IPS-15b (cell line): ENCODE data around the gene FUT8.

Source experiments
- H3K27me3 ChIP-seq: one replicate; pipeline ENCODE4 v1.6.1; 2013; ENCODE audit warnings: low read length; ENCODE audit not compliant: control insufficient read depth, insufficient read depth
- H3K36me3 ChIP-seq: one replicate; pipeline ENCODE4 v1.6.1; 2013; ENCODE audit warnings: low read length; ENCODE audit not compliant: control insufficient read depth, insufficient read depth
- H3K4me1 ChIP-seq: one replicate; pipeline ENCODE4 v1.6.1; 2013; ENCODE audit warnings: mild to moderate bottlenecking, low read length; ENCODE audit not compliant: control insufficient read depth, insufficient read depth
- H3K4me3 ChIP-seq: one replicate; pipeline ENCODE4 v1.5.1; 2013; ENCODE audit warnings: low read depth, low read length
- H3K9ac ChIP-seq: one replicate; pipeline ENCODE4 v1.6.1; 2013; ENCODE audit warnings: low read depth, mild to moderate bottlenecking, low read length
- H3K9me3 ChIP-seq: one replicate; pipeline ENCODE4 v1.6.1; 2013; ENCODE audit warnings: mild to moderate bottlenecking, low read length; ENCODE audit not compliant: control insufficient read depth, insufficient read depth

FUT8 gene

DNA sequence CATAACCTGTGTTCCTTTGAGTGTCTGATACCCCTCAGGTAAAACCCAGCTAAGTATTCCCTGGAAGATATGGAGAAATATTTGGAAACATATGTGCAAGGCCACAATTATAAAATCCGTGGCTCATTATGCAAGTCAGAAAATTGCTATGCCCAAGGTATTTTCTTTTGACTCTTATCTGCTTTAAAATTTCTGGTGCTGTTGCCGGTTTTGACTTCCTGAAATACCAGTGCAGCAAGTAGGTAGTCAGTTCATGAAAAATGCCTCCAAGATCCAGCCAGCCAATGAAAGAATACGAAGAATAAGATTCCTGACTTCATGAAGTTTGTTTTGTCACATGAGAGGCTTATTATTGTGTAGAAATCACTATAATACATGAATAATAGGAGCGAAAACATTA, 20.2 kb upstream of the FUT8 start:
- Histone ChIP-seq H3K4me1 (no peaks in the 10 kb centered on the region), H3K27me3 (no peaks in the 10 kb centered on the region), H3K4me3 (no peak overlapping the region), H3K36me3 (no peaks in the 10 kb centered on the region), H3K9ac (no peak overlapping the region), H3K9me3 (peaks cover 15% of the 10 kb centered on the region)

DNA sequence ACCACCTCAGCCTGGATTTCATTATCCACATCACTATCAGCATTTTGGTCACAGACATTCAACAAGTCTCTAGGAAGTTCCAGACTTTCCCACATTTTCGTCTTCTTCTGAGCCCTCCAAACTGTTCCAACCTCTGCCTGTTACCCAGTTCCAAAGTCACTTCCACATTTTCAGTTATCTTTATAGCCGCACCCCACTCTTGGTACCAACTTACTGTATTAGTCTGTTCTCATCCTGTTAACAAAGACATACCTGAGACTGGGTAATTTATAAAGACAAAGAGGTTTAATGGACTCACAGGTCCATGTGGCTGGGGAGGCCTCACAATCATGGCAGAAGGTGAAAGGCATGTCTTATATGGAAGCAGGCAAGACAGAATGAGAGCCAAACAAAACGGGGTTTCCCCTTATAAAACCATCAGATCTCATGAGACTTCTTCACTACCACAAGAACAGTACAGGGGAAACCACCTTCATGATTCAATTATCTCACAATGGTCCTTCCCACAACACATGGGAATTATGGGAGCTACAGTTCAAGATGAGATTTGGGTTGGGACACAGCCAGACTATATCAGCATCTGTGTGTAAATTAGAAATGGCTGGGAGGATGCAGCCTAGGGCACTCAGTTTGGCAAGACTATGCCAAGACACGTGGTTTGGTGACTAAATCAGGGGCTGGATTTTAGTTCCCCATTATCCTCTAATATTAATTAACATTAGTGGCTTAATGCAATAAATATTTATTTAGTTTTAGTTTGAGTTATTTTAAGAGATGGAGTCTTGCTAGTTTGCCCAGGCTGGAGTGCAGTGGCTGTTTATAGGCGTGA, 16.2 kb upstream of the FUT8 start:
- Histone ChIP-seq H3K9me3 (peaks cover 15% of the 10 kb centered on the region), H3K4me3 (no peak overlapping the region), H3K4me1 (no peaks in the 10 kb centered on the region), H3K9ac (no peak overlapping the region), H3K27me3 (no peaks in the 10 kb centered on the region), H3K36me3 (no peaks in the 10 kb centered on the region)

DNA sequence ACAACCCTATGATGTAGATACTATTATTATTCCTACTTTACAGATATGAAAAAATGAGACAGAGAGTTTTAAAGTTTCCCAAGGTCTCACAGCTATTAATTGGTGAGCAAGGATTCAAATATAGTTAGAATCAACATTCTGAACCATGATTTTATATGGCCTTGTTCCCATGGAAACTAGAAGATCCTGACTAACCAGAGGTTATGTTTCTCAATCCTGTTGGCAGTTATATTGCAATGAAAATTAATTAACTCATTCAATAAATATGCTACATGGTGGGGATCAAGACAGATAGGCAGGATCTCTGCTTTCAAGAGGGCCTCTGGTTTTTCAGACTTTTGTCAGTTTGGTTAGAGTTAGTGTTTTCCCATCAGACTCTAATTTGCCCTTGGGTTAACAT, 9.3 kb upstream of the FUT8 start:
- Histone ChIP-seq H3K27me3 (no peaks in the 10 kb centered on the region), H3K36me3 (no peaks in the 10 kb centered on the region), H3K9me3 (no peaks in the 10 kb centered on the region), H3K9ac (no peak overlapping the region), H3K4me1 (no peaks in the 10 kb centered on the region), H3K4me3 (no peak overlapping the region)

DNA sequence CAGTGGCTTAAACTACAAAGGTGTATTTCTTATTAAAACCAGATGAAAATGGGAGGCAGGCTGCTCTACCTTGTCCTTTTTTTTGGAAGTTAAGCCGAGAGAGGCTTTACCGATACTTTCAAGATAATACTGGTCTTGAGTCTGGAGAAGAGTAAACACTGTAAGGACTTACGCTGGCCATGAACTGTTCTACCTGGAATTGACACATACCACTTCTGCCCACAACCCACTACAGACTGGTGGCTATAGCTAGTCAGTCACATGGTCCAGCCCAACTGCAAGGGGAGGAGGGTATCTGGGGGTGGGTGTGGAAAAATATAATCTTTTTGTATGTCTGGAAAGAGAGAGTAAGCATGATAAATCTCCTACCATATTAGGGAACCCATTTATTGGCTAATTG, 4.4 kb upstream of the FUT8 start:
- Histone ChIP-seq H3K27me3 (no peaks in the 10 kb centered on the region), H3K9me3 (no peaks in the 10 kb centered on the region), H3K9ac (no peak overlapping the region), H3K4me1 (peaks cover 3% of the 10 kb centered on the region), H3K36me3 (no peaks in the 10 kb centered on the region), H3K4me3 (no peak overlapping the region)

DNA sequence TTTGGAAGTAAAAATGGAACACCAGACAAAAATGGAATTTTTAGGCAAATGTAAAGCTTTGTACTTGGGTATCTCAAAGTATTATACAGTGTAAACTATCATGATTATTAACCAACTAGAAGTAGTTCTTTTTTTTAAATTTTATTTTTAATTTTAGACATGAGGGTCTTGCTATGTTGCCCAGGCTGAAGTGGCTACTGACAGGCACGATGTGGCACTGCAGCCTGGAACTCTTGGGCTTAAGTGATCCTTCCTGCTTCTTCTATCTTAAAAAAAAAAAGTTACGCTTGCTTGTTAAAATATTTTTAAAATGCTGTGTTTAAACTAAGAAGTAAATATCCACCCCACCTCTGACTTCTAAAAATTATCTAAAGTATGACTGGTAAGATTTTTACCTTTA, 1.9 kb upstream of the FUT8 start:
- Histone ChIP-seq H3K4me1 (peaks cover 4% of the 10 kb centered on the region), H3K36me3 (no peaks in the 10 kb centered on the region), H3K27me3 (no peaks in the 10 kb centered on the region), H3K9ac (no peak overlapping the region), H3K4me3 (no peak overlapping the region), H3K9me3 (no peaks in the 10 kb centered on the region)

DNA sequence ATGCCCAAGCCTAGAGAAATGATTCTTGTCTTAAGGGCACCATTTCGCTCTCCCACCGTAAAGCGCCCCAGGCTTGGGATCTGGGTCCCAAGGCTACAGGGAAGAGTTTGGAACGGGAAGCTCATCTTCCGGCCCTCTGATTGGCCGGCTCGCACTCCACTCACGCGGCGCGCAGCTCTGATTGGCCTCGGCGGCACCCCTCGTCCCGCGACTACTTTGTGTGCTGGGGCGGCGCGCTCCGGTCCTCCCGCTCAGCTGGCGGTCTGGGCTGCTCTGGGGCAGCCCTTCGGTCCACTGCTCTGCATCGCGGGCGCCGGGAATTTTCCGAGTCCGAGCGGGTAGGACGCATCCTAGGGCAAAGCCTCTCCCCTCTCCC, 886 bp upstream of the FUT8 start:
- H3K36me3 ChIP-seq = no peaks in the 10 kb centered on the region
- peaks cover 6% of the 10 kb centered on the region for H3K4me1 ChIP-seq
- peak overlapping the region; percentile 91 for H3K4me3 ChIP-seq
- H3K9me3 ChIP-seq = no peaks in the 10 kb centered on the region
- H3K27me3 ChIP-seq = no peaks in the 10 kb centered on the region
- H3K9ac ChIP-seq = peak overlapping the region; percentile 79

DNA sequence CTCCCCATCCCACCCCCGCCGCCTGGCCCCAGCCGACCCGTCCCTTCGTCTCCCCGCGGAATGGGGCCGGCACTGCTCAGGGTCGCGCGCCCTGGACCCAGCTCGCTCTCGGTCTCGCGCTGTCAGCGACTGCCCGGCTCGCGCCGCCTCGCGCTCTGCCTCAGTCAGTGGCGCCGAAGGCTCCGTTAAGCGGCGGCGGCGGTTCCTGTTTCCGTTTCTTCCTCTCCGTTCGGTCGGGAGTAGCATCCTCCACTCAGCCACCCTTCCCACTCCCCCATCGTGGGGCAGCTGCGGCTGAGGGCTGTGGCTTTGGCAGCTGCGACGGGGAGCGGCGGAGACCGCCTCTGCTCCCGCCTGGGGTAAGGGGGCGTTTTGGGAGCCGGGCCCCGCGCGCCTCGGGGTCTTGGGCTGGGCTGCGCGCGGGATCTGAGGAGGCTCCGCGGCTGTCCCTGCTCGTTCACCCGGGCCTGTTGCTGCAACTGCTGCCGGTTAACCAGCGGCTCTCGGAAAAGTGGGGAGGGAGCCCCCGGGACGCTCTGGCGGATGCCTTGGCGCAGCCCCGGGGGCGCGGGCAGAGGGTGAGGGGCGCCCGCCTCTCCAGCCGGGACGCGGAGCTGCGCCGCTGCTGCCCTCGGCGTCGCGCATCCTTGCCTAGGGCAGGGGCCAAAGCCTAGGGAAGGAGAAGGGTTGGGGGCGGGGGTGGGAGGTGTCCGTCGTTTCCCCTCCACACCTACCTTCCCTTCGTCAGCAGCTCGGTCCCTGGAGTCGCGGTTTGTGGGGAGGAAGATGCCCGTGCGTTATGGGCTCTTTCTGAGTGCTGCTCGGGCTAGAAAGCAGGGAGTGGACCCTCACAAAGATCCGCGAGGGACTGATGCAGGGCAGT, 567 bp downstream of the FUT8 start:
- peaks cover 6% of the 10 kb centered on the region for H3K4me1 ChIP-seq

DNA sequence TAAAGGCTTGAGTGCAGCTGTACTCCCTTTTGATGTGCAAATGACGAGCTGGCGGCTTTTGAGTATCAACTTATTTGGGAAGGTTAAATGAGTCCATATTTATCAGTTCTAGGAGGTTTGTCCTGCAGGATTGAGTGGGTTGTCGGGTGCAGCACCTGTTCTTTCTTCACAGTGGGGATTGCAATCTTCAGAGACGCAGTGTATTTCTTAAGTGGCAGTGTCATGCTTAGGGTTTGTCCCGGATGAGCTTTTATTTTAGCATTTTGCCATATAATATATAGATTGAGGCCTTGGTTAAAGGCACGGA, 1.2 kb downstream of the FUT8 start:
- H3K4me3 ChIP-seq = peak overlapping the region; percentile 91
- H3K4me1 ChIP-seq = peaks cover 6% of the 10 kb centered on the region
- H3K36me3 ChIP-seq = no peaks in the 10 kb centered on the region
- no peaks in the 10 kb centered on the region for H3K27me3 ChIP-seq
- H3K9me3 ChIP-seq = no peaks in the 10 kb centered on the region
- H3K9ac ChIP-seq = peak overlapping the region; percentile 78

More for the DNA sequence above, 567 bp downstream of the FUT8 start:
- Histone ChIP-seq H3K9me3 (no peaks in the 10 kb centered on the region), H3K27me3 (no peaks in the 10 kb centered on the region), H3K9ac (peak overlapping the region; percentile 78), H3K4me3 (peak overlapping the region; percentile 91), H3K36me3 (no peaks in the 10 kb centered on the region)

DNA sequence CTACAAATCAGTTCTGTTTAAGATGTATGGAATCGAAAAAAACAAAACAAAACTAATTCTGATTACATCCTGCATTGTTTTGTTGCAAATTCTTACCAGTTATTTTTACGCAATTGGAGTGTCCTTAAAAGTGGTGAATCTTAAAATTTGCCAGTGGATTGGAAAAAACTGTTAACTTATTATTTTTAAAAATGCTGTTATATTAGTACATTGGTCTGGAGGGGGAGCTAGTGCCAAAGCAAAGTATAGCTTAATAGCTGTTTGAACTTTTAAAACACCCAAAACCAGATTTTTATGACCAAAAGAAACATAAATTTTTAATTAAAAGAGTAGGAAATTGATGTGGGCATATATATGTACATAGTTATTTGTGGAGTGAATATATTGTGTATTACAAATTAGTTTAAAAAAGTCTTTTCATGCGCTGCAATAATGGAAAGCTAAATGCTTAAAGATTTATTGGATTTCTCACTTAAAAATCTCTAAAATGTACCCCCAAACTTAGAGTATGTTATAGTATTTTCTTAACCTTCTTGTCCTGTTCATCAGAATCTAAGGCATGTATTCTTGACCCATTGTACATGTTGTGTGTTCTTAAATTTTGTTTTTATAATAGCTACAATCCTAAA, 2.5 kb downstream of the FUT8 start:
- H3K4me3 ChIP-seq = no peak overlapping the region
- no peaks in the 10 kb centered on the region for H3K9me3 ChIP-seq
- peaks cover 6% of the 10 kb centered on the region for H3K4me1 ChIP-seq
- no peak overlapping the region for H3K9ac ChIP-seq
- no peaks in the 10 kb centered on the region for H3K27me3 ChIP-seq
- H3K36me3 ChIP-seq = no peaks in the 10 kb centered on the region

DNA sequence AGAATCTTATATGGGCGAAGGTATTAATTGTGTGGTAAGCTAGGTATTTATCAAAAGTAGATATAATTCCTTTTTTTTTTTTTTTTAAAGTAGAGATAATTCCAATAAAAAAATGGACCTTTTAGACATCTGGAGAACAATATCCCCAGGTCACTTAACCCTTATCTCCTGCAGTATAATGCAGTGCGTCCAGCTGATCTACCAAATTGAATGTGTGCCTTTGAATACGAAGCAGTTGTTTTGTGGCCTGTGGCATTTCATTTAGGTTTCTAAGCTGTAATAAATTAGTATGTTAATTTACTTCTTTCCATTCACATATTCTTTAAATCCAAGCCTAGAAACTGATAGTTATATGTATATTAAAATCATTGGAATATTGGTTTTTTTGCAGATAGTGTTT, 3.1 kb downstream of the FUT8 start:
- no peaks in the 10 kb centered on the region for H3K9me3 ChIP-seq
- H3K27me3 ChIP-seq = no peaks in the 10 kb centered on the region
- H3K4me1 ChIP-seq = peaks cover 6% of the 10 kb centered on the region
- H3K36me3 ChIP-seq = no peaks in the 10 kb centered on the region
- no peak overlapping the region for H3K4me3 ChIP-seq
- H3K9ac ChIP-seq = no peak overlapping the region

DNA sequence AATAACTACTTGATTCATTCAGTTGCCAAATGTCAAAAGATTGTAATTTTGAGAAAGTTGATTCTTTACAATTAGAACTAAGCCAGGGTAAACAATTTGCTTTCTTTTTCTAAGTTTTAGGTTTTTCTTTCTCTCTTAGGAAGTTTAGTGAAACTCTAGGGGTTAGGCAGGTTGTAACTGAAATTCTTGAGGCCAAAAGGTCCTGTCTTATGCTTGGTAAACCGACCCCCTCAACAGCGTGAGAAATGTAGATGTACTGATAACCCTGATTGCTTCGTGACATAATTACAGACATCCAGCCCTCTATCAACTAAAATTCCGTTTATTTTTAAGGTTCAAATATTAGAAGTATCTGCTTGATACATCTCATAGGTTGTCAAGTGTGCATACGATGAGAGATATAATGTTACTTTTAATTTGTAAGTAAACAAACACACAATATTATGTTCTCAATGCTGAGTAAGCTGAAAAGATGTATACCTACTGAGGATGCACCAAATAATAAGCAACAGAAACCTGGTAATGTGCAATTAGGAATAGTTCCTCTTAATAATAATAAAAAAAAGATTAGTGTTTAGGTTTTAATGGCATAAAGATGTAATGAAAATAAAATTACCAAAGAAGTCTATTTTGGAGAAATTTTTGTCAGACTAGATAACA, 7.2 kb downstream of the FUT8 start:
- peaks cover 3% of the 10 kb centered on the region for H3K4me1 ChIP-seq

More for the DNA sequence above, 7.2 kb downstream of the FUT8 start:
- Histone ChIP-seq H3K27me3 (no peaks in the 10 kb centered on the region), H3K9me3 (no peaks in the 10 kb centered on the region), H3K9ac (no peak overlapping the region), H3K4me3 (no peak overlapping the region), H3K36me3 (no peaks in the 10 kb centered on the region)
